Lower leg skin (tissue), 4 donors: ENCODE data around the gene CRAMP1. TPM values are rescaled to one million over a fixed set of nuclear protein-coding genes. Genes with fewer than 3 reads are reported as not detected.

Source experiments
- DNase-seq, 2 donors: peaks; one replicate each; pipeline ENCODE4 v3.0.0-alpha.2; 2019; ENCODE audit warnings: low spot score in 2 of 2
- H3K4me3 ChIP-seq: fragments of 200-600 bp; sonication (generic); 2 replicates; pipeline ENCODE4 v1.5.1; 2017; ENCODE audit warnings: mild to moderate bottlenecking, low read depth; ENCODE audit not compliant: poor library complexity, severe bottlenecking
- POLR2A ChIP-seq, 2 donors: fragments of 450-650 bp; IDR thresholded peaks; one replicate each; pipeline ENCODE4 v1.6.1; 2016 to 2017; ENCODE audit warnings: antibody characterized with exemption in 2 of 2, mild to moderate bottlenecking in 1 of 2, moderate library complexity in 1 of 2
- WGBS, 2 donors: methylation state at CpG; one replicate each; pipeline ENCODE4 v1.1.5; 2018; 5-methylcytosine and 5-hydroxymethylcytosine counted together
- intact Hi-C: fragments of 100-400 bp; cut with DNase I; formaldehyde crosslinking; loops from one replicate; pipeline ENCODE4 v1.15.0; 2023; ENCODE audit warnings: low total_unique reads
- total RNA-seq, 4 donors: library from RNA; depleted of rRNA; stranded (reverse); fragments of >200 nt; gene quantifications; one replicate each; pipeline ENCODE4 v1.1.0, GENCODE V29; 2016
- TF ChIP-seq, protein P1 (sequence below), 3 donors: fragments of 450-650 bp; IDR thresholded peaks; one replicate each; pipeline ENCODE4 v1.5.1; 2016; ENCODE audit warnings: antibody characterized with exemption in 3 of 3, mild to moderate bottlenecking in 3 of 3, moderate library complexity in 2 of 3

CRAMP1 gene
- total RNA-seq, 4 donors from 2014 or later: 14.2 to 29.6 (median 19.3) TPM

DNA sequence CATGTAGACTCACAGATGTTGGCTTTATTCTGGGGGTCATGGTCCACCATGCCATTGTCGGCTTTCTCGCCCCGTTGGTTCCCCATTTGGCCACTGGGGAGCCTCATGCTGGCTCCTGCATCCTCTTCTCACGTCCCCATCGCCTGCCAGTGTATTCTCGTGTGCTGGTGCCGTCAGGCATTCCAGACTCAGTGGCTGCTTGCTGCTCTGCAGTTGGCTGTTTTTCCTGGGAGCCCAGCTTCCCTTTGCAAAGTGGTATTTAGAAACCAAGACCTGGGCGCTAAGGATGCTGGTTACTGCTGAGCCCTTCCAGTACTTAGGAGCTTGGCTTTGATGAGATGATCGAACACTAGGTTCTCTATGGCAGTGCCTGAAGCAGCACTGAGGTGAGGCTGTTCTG is 19.1 kb downstream of the CRAMP1 start:
- no peak for TF ChIP-seq POLR2A (IDR thresholded peaks at IDR 0.05)
- TF ChIP-seq, protein P1, sequence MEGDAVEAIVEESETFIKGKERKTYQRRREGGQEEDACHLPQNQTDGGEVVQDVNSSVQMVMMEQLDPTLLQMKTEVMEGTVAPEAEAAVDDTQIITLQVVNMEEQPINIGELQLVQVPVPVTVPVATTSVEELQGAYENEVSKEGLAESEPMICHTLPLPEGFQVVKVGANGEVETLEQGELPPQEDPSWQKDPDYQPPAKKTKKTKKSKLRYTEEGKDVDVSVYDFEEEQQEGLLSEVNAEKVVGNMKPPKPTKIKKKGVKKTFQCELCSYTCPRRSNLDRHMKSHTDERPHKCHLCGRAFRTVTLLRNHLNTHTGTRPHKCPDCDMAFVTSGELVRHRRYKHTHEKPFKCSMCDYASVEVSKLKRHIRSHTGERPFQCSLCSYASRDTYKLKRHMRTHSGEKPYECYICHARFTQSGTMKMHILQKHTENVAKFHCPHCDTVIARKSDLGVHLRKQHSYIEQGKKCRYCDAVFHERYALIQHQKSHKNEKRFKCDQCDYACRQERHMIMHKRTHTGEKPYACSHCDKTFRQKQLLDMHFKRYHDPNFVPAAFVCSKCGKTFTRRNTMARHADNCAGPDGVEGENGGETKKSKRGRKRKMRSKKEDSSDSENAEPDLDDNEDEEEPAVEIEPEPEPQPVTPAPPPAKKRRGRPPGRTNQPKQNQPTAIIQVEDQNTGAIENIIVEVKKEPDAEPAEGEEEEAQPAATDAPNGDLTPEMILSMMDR (IDR thresholded peaks at IDR 0.05): no peak
- intact Hi-C loops: no loop called here
- WGBS, 2 donors: 88 to 92% methylated on average over 9 of the region's 9 CpGs
- no peak for DNase-seq
- no peak overlapping the region for H3K4me3 ChIP-seq

DNA sequence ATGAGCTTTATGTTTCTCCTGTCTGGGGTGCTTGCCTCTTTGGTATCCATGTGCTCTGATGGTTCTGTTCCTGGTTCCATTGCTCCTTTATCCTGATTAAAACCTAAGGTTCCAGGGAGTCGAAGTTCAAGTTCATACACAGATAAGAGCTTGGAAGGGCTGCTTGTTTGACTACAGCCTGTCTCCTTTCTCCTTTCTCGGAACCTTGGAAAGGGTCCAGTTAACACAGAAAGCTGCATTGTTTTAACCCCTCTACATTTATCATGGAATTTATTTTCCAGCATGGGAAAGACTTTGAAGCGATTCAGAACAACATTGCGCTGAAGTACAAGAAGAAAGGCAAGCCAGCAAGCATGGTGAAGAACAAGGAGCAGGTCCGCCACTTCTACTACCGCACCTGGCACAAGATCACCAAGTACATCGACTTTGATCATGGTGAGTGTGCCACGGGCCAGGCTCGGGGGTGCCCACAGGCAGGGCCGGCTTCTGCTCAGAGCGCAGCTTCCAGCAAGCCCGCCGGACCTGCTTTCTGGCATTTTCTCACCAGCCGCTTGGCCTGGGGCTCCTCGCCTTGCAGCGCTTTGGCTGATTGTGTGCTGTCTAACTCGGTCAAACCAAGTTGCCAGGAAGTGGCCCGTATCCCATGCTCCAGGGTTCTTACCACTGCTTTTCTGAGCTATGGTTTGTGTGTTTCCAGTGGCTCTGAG is 19.9 kb downstream of the CRAMP1 start:
- TF ChIP-seq, protein P1 (IDR thresholded peaks at IDR 0.05): no peak
- no peak for TF ChIP-seq POLR2A (IDR thresholded peaks at IDR 0.05)
- intact Hi-C loops: no loop called here
- DNase-seq: no peak
- 88% methylated on average over 17 to 18 of the region's 18 CpGs for WGBS, 2 donors
- no peak overlapping the region for H3K4me3 ChIP-seq

DNA sequence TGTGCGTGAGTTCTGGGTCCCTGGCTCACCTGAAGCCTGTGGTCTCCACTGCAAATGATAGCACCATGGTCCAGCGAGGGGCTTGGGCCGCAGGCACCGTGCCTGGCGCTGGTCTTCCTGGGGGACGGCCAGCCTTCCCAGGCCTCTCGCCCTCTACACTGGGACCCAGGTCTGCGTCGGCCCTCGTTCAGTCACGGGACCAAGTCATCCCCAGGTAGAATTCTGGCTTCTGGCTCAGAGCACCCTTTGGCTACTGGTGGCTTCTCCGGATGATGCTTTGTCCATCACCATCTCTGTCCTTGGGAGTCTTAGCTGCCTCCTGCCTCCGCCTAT is 20.4 kb downstream of the CRAMP1 start:
- TF ChIP-seq, protein P1 (IDR thresholded peaks at IDR 0.05): no peak
- TF ChIP-seq POLR2A (IDR thresholded peaks at IDR 0.05): no peak
- intact Hi-C loops: no loop called here
- no peak overlapping the region for H3K4me3 ChIP-seq
- 94 to 98% methylated on average over 13 of the region's 13 CpGs for WGBS, 2 donors
- no peak for DNase-seq

DNA sequence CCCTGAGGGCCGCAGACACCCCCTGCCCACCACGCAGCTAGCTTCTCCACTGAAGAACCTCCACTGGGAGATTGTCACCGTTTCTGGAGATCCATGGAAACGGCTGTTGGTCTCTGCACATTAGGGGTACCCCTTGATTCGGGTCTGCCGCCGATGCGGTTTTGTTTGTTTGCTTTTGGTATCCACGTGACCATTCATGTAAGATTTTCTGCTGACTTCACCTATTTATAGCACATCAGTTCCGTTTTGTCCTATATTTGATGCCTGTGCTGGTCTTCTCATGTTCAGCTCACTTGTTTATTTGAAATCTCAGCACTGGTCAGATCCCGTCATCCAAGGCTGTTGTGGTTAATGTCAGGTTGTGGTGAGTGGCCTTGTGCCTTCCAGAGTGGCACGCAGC is 21.1 kb downstream of the CRAMP1 start:
- TF ChIP-seq, protein P1 (IDR thresholded peaks at IDR 0.05): no peak
- no peak for TF ChIP-seq POLR2A (IDR thresholded peaks at IDR 0.05)
- no peak overlapping the region for H3K4me3 ChIP-seq
- intact Hi-C loops: no loop called here
- WGBS, 2 donors: 92 to 96% methylated on average over 12 of the region's 12 CpGs
- DNase-seq: no peak

DNA sequence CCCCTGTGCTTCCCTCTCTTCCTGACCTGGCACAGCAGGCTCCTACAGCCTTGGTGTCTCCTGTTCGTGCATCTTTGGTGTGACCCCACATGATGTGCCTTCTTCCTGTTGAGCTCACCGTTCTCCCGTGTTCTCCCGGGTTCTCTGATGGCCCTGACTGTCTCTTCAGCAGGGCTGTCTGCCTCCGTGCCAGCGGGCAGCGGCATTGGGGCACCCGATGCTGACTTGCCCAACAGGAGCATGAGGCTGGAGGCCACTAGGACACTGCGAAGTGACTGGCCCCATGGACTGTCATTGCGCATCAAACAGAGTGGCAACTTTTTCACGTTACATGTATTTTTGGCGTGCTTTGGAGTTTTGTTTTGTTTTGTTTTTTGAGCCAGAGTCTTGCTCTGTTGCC is 22.4 kb downstream of the CRAMP1 start:
- 86 to 95% methylated on average over 12 of the region's 12 CpGs for WGBS, 2 donors
- TF ChIP-seq, protein P1 (IDR thresholded peaks at IDR 0.05): no peak
- TF ChIP-seq POLR2A (IDR thresholded peaks at IDR 0.05): no peak
- intact Hi-C loops: no loop called here
- H3K4me3 ChIP-seq: no peak overlapping the region
- DNase-seq: no peak

DNA sequence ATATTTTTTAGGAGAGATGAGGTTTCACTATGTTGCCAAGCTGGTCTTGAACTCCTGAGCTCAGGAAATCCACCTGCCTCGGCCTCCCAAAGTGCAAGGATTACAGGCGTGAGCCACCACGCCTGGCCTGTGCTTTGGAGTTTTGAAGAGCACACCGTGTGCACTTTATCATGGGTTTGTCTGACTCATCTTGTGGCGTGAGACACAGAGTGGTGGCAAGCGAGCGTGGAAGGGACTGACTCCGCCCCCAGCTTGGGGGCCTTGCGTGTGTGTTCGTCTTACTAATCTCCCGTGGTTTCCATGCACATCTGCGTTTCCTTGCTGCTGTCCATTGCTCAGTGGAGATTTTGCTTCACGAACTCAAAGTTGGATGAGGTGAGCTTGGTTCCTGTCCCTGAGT is 22.9 kb downstream of the CRAMP1 start:
- no peak for TF ChIP-seq POLR2A (IDR thresholded peaks at IDR 0.05)
- TF ChIP-seq, protein P1 (IDR thresholded peaks at IDR 0.05): no peak
- DNase-seq: no peak
- H3K4me3 ChIP-seq: no peak overlapping the region
- 85 to 94% methylated on average over 13 of the region's 13 CpGs for WGBS, 2 donors
- intact Hi-C loops: no loop called here
